Prostate gland (tissue), 2 donors: ENCODE data around the gene FARP2. TPM values are rescaled to one million over a fixed set of nuclear protein-coding genes. Genes with fewer than 3 reads are reported as not detected.

Source experiments
- DNase-seq: peaks from one replicate; pipeline ENCODE4 v3.0.0-alpha.2; 2019; ENCODE audit warnings: low spot score
- H3K27ac ChIP-seq, 2 donors: fragments of 200-600 bp; sonication (generic); 2 replicates each; pipeline ENCODE4 v1.5.1; 2017 to 2019
- H3K27me3 ChIP-seq: fragments of 200-600 bp; sonication (generic); replicated peaks from 2 replicates; pipeline ENCODE4 v1.5.1; 2019; ENCODE audit not compliant: insufficient read depth
- H3K36me3 ChIP-seq, 2 donors: fragments of 200-600 bp; sonication (generic); 1 replicate in 1 of 2; 2 replicates in 1 of 2; pipeline versions ENCODE4 v1.5.1 to v1.8.1; 2017 to 2019
- H3K4me1 ChIP-seq: fragments of 200-600 bp; sonication (generic); replicated peaks from 2 replicates; pipeline ENCODE4 v1.5.1; 2019
- H3K4me3 ChIP-seq, 2 donors: fragments of 200-600 bp; sonication (generic); 2 replicates each; pipeline ENCODE4 v1.5.1; 2017 to 2019
- H3K9me3 ChIP-seq: fragments of 200-600 bp; sonication (generic); 2 replicates; pipeline ENCODE4 v1.5.1; 2017
- CTCF ChIP-seq, 4 experiments: fragments of 200-600 bp in 2 of 4; fragments of 450-650 bp in 2 of 4; sonication (generic) in 2 of 4; IDR thresholded peaks; 1 replicate in 3 of 4; 2 replicates in 1 of 4; pipeline ENCODE4 v1.5.1; 2016 to 2019; ENCODE audit warnings: antibody characterized with exemption in 4 of 4, mild to moderate bottlenecking in 2 of 4, moderate library complexity in 2 of 4
- POLR2A ChIP-seq: fragments of 450-650 bp; IDR thresholded peaks from one replicate; pipeline ENCODE4 v1.6.1; 2016; ENCODE audit warnings: antibody characterized with exemption, mild to moderate bottlenecking
- POLR2AphosphoS5 ChIP-seq: sonication (generic); formaldehyde crosslinking; IDR thresholded peaks from one replicate; pipeline ENCODE4 v1.6.1; 2017; ENCODE audit warnings: antibody characterized with exemption
- WGBS: methylation state at CpG from one replicate; pipeline ENCODE4 v1.1.5; 2018; 5-methylcytosine and 5-hydroxymethylcytosine counted together
- intact Hi-C: fragments of 100-400 bp; cut with DNase I; formaldehyde crosslinking; loops from one replicate; pipeline ENCODE4 v1.14.2; 2022
- total RNA-seq, 2 donors: library from RNA; depleted of rRNA; stranded (reverse); fragments of >200 nt; gene quantifications; one replicate each; pipeline ENCODE4 v1.1.0, GENCODE V29; 2016

Gene FARP2
- total RNA-seq, 2 donors from 2014 or later, result 32.4 to 35.9 TPM

- TF ChIP-seq CTCF (IDR thresholded peaks at IDR 0.05) (no peak), POLR2AphosphoS5 (no peak)
- intact Hi-C loops, result loop anchor here (10.0 kb wide), 1 partner anchor 325 kb away; the partner anchor contains the start of genes ATG4B and THAP4
- Histone ChIP-seq H3K4me1 (no peaks in the 10 kb centered on the region), H3K9me3 (no peaks in the 10 kb centered on the region), H3K27ac (no peak overlapping the region), H3K4me3 (no peak overlapping the region), H3K27me3 (no peaks in the 10 kb centered on the region), H3K36me3 (no peaks in the 10 kb centered on the region)
- 61% methylated on average over 2 of the region's 2 CpGs for WGBS
- no peak for DNase-seq
These were observed 46.4 kb upstream of the FARP2 start for GRCh38 chr2:241309684-241310117.

- Histone ChIP-seq H3K36me3 (no peaks in the 10 kb centered on the region), H3K9me3 (no peaks in the 10 kb centered on the region), H3K4me1 (no peaks in the 10 kb centered on the region), H3K27me3 (no peaks in the 10 kb centered on the region), H3K4me3 (no peak overlapping the region), H3K27ac (no peak overlapping the region)
- WGBS, result 83% methylated on average over 13 of the region's 13 CpGs
- no peak for DNase-seq
- TF ChIP-seq POLR2A, result no peak
- TF ChIP-seq CTCF (IDR thresholded peaks at IDR 0.05), result no peak
- TF ChIP-seq POLR2AphosphoS5, result no peak
- intact Hi-C loops, result loop anchor here (10.0 kb wide), 1 partner anchor 324 kb away; the partner anchor contains the start of genes ATG4B and THAP4
These were observed 45.0 kb upstream of the FARP2 start for GRCh38 chr2:241310917-241311566.

DNA sequence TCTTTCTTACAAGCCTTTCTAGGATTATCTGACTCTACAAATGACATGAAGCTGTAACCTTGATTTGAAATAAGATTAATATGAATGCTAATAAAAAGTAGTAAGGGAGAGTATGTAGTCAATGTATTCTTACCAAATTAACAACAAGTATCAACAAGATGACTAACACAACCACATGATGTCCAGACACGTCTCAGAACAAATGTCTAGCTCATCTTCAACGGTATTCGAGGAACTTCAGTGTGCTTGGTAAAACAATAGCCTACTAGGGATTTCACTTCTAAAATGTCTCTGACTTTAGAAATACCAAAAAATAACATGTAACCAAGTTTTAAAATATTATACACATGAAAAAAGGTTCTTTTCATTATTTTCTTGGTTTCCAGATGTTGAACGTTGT is 44.0 kb upstream of the FARP2 start:
- Histone ChIP-seq H3K27ac (no peak overlapping the region), H3K4me1 (no peaks in the 10 kb centered on the region), H3K27me3 (no peaks in the 10 kb centered on the region), H3K4me3 (no peak overlapping the region), H3K36me3 (no peaks in the 10 kb centered on the region), H3K9me3 (no peaks in the 10 kb centered on the region)
- no peak for TF ChIP-seq CTCF (IDR thresholded peaks at IDR 0.05)
- no peak for TF ChIP-seq POLR2AphosphoS5
- intact Hi-C loops, result loop anchor here (10.0 kb wide), 1 partner anchor 323 kb away; the partner anchor contains the start of genes ATG4B and THAP4
- WGBS, result 48% methylated on average over 4 of the region's 4 CpGs
- DNase-seq, result no peak

GRCh38 chr2:241313543-241314095 is 42.5 kb upstream of the FARP2 start:
- H3K36me3 ChIP-seq, result no peaks in the 10 kb centered on the region
- intact Hi-C loops, result loop anchor here (2.0 to 10.0 kb wide), 2 partner anchors 41 to 321 kb away; partner anchors contain the start of genes ATG4B and THAP4
- H3K4me1 ChIP-seq, result no peaks in the 10 kb centered on the region
- WGBS, result 89% methylated on average over 8 of the region's 8 CpGs
- TF ChIP-seq POLR2A (no peak), CTCF (IDR thresholded peaks at IDR 0.05) (no peak), POLR2AphosphoS5 (no peak)
- no peak overlapping the region for H3K4me3 ChIP-seq
- H3K9me3 ChIP-seq, result no peaks in the 10 kb centered on the region
- no peaks in the 10 kb centered on the region for H3K27me3 ChIP-seq
- DNase-seq, result no peak
- H3K27ac ChIP-seq, result no peak overlapping the region
